K562 (cell line): ENCODE measurements around the gene ANK3. TPM values are rescaled to one million over a fixed set of nuclear protein-coding genes. Genes with fewer than 3 reads are reported as not detected.

Experiments used
- ATAC-seq: fragments of 200-7000 bp; cut with Tn5 transposase; 3 replicates; pipeline ENCODE4 v1.9.1; 2020; ENCODE audit warnings: moderate library complexity
- BruUV-seq: library from RNA; stranded (reverse); fragments of 400-500 nt; replicated peaks from 2 replicates; lab custom pipeline; 2021; lab: Mats Ljungman, UMichigan
- CTCF ChIA-PET: fragments of 300-600 bp; formaldehyde crosslinking; extraction: SDS; loops from one replicate; lab custom pipeline; 2021; ENCODE audit warnings: low intra/inter-chr PET ratio; lab: Yijun Ruan, JAX
- POLR2A ChIA-PET: fragments of 300-600, 350-650 bp; sonication (Branson Sonifier 250); formaldehyde crosslinking; extraction: SDS; loops from one replicate; lab custom pipeline; 2021; ENCODE audit warnings: antibody characterized with exemption, inconsistent platforms; lab: Yijun Ruan, JAX
- DNase-seq, 4 experiments: peaks; one replicate each; pipeline versions ENCODE4 v3.0.0 to v3.0.0-alpha.2; 2011 to 2018; ENCODE audit warnings: low spot score in 3 of 4, mixed read lengths in 3 of 4; ENCODE audit errors: extremely low read depth in 1 of 4
- FAIRE-seq: peaks from 2 replicates; lab custom pipeline; 2011; peaks lifted over from hg19 to GRCh38; lab: Jason Lieb, UNC
- H2AFZ ChIP-seq: 2 replicates; pipeline ENCODE4 v1.6.0; 2011; ENCODE audit warnings: low read depth, low read length, control low read depth, inconsistent platforms
- H3K27ac ChIP-seq: fragments of 200-600 bp; 3 replicates; pipeline ENCODE4 v1.8.0; 2011; ENCODE audit warnings: low read depth, mild to moderate bottlenecking, control low read depth, inconsistent platforms, low read length, moderate library complexity, mixed read lengths; ENCODE audit errors: extremely low read depth
- H3K27me3 ChIP-seq, 2 experiments: fragments of 300-600 bp in 1 of 2; 2 replicates in 1 of 2; 3 replicates in 1 of 2; pipeline versions ENCODE4 v1.6.0 to v1.8.0; 2011; ENCODE audit warnings: inconsistent platforms in 2 of 2, low read length in 2 of 2, mild to moderate bottlenecking in 1 of 2, mixed read lengths in 1 of 2, moderate library complexity in 1 of 2; ENCODE audit not compliant: control insufficient read depth in 2 of 2, insufficient read depth in 2 of 2
- H3K36me3 ChIP-seq: fragments of 300-600 bp; 3 replicates; pipeline ENCODE4 v1.8.0; 2011; ENCODE audit warnings: mild to moderate bottlenecking, low read length, inconsistent platforms; ENCODE audit not compliant: control insufficient read depth, insufficient read depth
- H3K4me1 ChIP-seq, 2 experiments: fragments of 200-600 bp in 1 of 2; replicated peaks in 1 of 2; 2 replicates in 1 of 2; 3 replicates in 1 of 2; pipeline versions ENCODE4 v1.5.1 to v1.8.0; 2011; ENCODE audit warnings: inconsistent platforms in 2 of 2, low read length in 2 of 2, mild to moderate bottlenecking in 1 of 2, mixed read lengths in 1 of 2, moderate library complexity in 1 of 2; ENCODE audit not compliant: control insufficient read depth in 2 of 2, insufficient read depth in 2 of 2
- H3K4me2 ChIP-seq: 2 replicates; pipeline ENCODE4 v1.6.1; 2011; ENCODE audit warnings: low read length, control low read depth, inconsistent platforms, mixed read lengths; ENCODE audit not compliant: insufficient read depth
- H3K4me3 ChIP-seq: fragments of 200-600 bp; sonication (generic), shearing (Covaris generic); 2 replicates; pipeline ENCODE4 v1.5.1; 2016; ENCODE audit warnings: control low read depth, inconsistent platforms
- H3K79me2 ChIP-seq: fragments of 200-600 bp; 3 replicates; pipeline ENCODE4 v1.8.0; 2011; ENCODE audit warnings: low read length, inconsistent platforms; ENCODE audit not compliant: control insufficient read depth, insufficient read depth
- H3K9ac ChIP-seq, 2 experiments: 2 replicates each; pipeline versions ENCODE4 v1.6.0 to v1.6.1; 2011; ENCODE audit warnings: low read depth in 2 of 2, low read length in 2 of 2, control low read depth in 1 of 2, inconsistent platforms in 1 of 2, mild to moderate bottlenecking in 1 of 2, mixed read lengths in 1 of 2; ENCODE audit not compliant: insufficient read depth in 1 of 2
- H3K9me1 ChIP-seq: one replicate; pipeline ENCODE4 v1.6.0; 2011; ENCODE audit warnings: inconsistent platforms, mild to moderate bottlenecking, low read length, moderate library complexity; ENCODE audit not compliant: control insufficient read depth, insufficient read depth
- H3K9me3 ChIP-seq: replicated peaks from 2 replicates; pipeline ENCODE4 v1.5.1; 2011; ENCODE audit warnings: low read depth, low read length, inconsistent platforms; ENCODE audit not compliant: control insufficient read depth, insufficient read depth
- H4K20me1 ChIP-seq: replicated peaks from 2 replicates; pipeline ENCODE4 v1.6.1; 2011; ENCODE audit warnings: low read length, inconsistent platforms, mixed read lengths; ENCODE audit not compliant: control insufficient read depth, insufficient read depth
- GATAD2A ChIP-seq: fragments of 450-650 bp; IDR thresholded peaks from 2 replicates; pipeline ENCODE4 v1.6.1; 2017
- KHSRP ChIP-seq: fragments of 450-650 bp; IDR thresholded peaks from 2 replicates; pipeline ENCODE4 v1.6.1; 2017
- SMARCB1 ChIP-seq: IDR thresholded peaks from 2 replicates; pipeline ENCODE4 v1.6.1; 2011; ENCODE audit warnings: improper control_type of control experiment, low read depth; ENCODE audit not compliant: insufficient read length
- TARDBP ChIP-seq: fragments of 450-650 bp; IDR thresholded peaks from 2 replicates; pipeline ENCODE4 v1.6.1; 2016
- ZNF384 ChIP-seq: IDR thresholded peaks from 2 replicates; pipeline ENCODE4 v1.6.1; 2012; ENCODE audit warnings: low read depth, low read length, improper control_type of control experiment
- ZNF551 ChIP-seq: fragments of 250-450 bp; sonication (Bioruptor Pico); IDR thresholded peaks from 2 replicates; pipeline ENCODE4 v1.5.0; 2021; ENCODE audit warnings: mild to moderate bottlenecking, moderate library complexity
- in situ Hi-C: fragments of 300-500 bp; cut with MboI; formaldehyde crosslinking; loops from 4 replicates; pipeline ENCODE4 v1.15.0; 2018; ENCODE audit warnings: inconsistent platforms, mixed read lengths
- intact Hi-C: fragments of 100-400 bp; cut with micrococcal nuclease; formaldehyde crosslinking; loops from 2 replicates; pipeline ENCODE4 v1.14.2; 2022
- polyA plus RNA-seq, 8 experiments: library from polyadenylated mRNA; depleted of rRNA in 4 of 8; stranded (reverse) in 5 of 8; unstranded in 3 of 8; fragments of >200 nt; fragmentation: Nextera tagmentation in 2 of 8; fragmentation: Illumina TruSeq in 1 of 8; extraction: Ambion mirVana in 2 of 8; extraction: Trizol in 1 of 8; gene quantifications; 2 replicates each; pipeline versions ENCODE4 v1.2.1 to v1.2.3, GENCODE V29; 2011 to 2014; ENCODE audit warnings: inconsistent platforms in 1 of 8, missing spikeins in 1 of 8
- total RNA-seq, 7 experiments: library from RNA; depleted of rRNA in 6 of 7; stranded (reverse); fragments of >200 nt in 6 of 7; fragmentation: Illumina TruSeq in 2 of 7; extraction: Trizol in 2 of 7; gene quantifications; 2 replicates each; pipeline versions ENCODE4 v1.2.1 to v1.2.3, GENCODE V29; 2011 to 2021; ENCODE audit warnings: low replicate concordance in 1 of 7
- TF ChIP-seq, protein P1 (sequence below), 2 experiments: fragments of 450-650 bp in 1 of 2; sonication (generic) in 1 of 2; formaldehyde crosslinking in 1 of 2; IDR thresholded peaks; 2 replicates each; pipeline versions ENCODE4 v1.7.1 to v1.9.0; 2016 to 2022; ENCODE audit warnings: inconsistent platforms in 1 of 2, mild to moderate bottlenecking in 1 of 2, missing genetic modification reagents in 1 of 2

Gene ANK3
- total and polyA plus RNA-seq, 9 of the 15 experiments (the other 6 are each of a cell fraction or from before 2014, with no cell fraction given) = 10.0 to 32.3 (median 17.9) TPM

DNA sequence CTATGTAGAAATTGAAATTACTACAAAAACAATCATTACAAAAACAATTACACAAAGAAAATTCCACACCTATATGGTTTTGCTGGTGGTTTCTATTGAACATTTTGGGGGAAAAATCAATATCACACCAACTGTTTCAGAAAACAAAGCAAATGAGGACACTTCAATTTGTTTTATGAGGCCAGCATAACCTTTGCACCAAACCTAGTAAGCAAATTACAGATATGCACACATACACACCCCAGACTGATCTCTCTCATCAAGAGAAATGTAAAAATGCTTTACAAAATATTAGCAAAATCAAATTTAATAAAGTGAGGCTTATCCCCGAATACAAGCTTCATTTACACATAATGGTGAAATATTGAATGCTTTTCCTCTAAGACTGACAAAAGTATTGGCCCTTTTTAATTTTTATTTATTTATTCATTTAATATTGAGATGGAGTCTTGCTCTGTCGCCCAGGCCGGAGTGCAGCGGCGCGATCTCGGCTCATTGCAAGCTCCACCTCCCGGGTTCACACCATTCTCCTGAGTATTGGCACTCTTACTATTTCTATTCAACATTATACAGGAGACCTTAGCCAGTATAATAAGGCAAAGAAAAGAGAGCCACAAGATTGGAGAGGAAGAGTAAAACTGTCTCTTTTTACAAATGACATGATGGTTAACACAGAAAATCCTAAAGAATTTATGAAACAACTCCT, 13.6 kb upstream of the ANK3 start (continued):
- TF ChIP-seq SMARCB1 = no peak
- TF ChIP-seq TARDBP = no peak
- TF ChIP-seq ZNF551 (CRISPR knock-in tag) = no peak
- no peak for TF ChIP-seq KHSRP

DNA sequence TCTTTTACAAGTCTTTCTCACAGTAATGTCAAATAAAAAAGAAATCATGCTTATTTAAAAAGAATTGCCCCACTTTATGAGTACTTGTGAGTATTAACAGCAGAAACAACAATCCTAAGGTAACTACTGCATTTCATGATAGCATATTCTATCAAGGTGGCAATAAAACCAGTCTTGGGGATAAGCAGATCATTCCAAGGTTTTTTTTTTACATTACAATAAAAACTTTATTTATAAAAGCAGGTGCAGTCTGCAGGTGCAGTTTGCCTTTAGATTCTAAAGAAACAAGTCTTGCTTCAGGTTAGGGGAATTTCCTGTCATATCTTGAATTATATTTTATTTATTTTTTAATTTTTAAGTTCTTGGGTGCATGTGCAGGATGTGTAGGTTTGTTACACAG, 10.7 kb upstream of the ANK3 start:
- Histone ChIP-seq H3K9me1 (no peaks in the 10 kb centered on the region), H3K79me2 (no peaks in the 10 kb centered on the region), H2AFZ (no peak overlapping the region), H3K36me3 (no peaks in the 10 kb centered on the region), H3K9me3 (no peaks in the 10 kb centered on the region), H3K9ac (no peak overlapping the region), H3K4me3 (no peak overlapping the region), H3K4me2 (no peak overlapping the region), H4K20me1 (no peaks in the 10 kb centered on the region), H3K4me1 (no peaks in the 10 kb centered on the region), H3K27ac (no peak overlapping the region), H3K27me3 (no peaks in the 10 kb centered on the region)
- in situ Hi-C loops = no loop called here
- CTCF ChIA-PET = no interaction called here
- intact Hi-C loops = no loop called here
- DNase-seq (no peak), ATAC-seq (no peak), FAIRE-seq (no peak)
- POLR2A ChIA-PET = interaction anchor here (0.9 kb wide), 1 partner anchor 65 kb away, joined by 3 read pairs; no protein-coding TSS in a partner anchor
- TF ChIP-seq, protein P1, sequence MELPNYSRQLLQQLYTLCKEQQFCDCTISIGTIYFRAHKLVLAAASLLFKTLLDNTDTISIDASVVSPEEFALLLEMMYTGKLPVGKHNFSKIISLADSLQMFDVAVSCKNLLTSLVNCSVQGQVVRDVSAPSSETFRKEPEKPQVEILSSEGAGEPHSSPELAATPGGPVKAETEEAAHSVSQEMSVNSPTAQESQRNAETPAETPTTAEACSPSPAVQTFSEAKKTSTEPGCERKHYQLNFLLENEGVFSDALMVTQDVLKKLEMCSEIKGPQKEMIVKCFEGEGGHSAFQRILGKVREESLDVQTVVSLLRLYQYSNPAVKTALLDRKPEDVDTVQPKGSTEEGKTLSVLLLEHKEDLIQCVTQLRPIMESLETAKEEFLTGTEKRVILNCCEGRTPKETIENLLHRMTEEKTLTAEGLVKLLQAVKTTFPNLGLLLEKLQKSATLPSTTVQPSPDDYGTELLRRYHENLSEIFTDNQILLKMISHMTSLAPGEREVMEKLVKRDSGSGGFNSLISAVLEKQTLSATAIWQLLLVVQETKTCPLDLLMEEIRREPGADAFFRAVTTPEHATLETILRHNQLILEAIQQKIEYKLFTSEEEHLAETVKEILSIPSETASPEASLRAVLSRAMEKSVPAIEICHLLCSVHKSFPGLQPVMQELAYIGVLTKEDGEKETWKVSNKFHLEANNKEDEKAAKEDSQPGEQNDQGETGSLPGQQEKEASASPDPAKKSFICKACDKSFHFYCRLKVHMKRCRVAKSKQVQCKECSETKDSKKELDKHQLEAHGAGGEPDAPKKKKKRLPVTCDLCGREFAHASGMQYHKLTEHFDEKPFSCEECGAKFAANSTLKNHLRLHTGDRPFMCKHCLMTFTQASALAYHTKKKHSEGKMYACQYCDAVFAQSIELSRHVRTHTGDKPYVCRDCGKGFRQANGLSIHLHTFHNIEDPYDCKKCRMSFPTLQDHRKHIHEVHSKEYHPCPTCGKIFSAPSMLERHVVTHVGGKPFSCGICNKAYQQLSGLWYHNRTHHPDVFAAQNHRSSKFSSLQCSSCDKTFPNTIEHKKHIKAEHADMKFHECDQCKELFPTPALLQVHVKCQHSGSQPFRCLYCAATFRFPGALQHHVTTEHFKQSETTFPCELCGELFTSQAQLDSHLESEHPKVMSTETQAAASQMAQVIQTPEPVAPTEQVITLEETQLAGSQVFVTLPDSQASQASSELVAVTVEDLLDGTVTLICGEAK (IDR thresholded peaks at IDR 0.05) = peak; percentile 90
- TF ChIP-seq, protein P1 (CRISPR knock-in tag; IDR thresholded peaks at IDR 0.05) = peak; percentile 78; the same call in 1 of the 2 replicates
- no peak for TF ChIP-seq GATAD2A
- peak; percentile 81 for TF ChIP-seq ZNF384
- BruUV-seq = no TSS peak
